NCI-H1694 treated with DMSO at 0.1 percent for 48 hours (cell line): ENCODE measurements around the gene TRPV5.

Experiments
- DNase-seq: peaks from one replicate; lab custom pipeline; 2025; lab: John Stamatoyannopoulos, UW

Gene TRPV5

GRCh38 chr7:142908921-142909890, 24.3 kb downstream of the TRPV5 start:
- DNase-seq, result no peak

GRCh38 chr7:142908290-142908689, 25.3 kb downstream of the TRPV5 start:
- no peak for DNase-seq

- DNase-seq, result no peak
Measured at GRCh38 chr7:142906643-142907042, 26.9 kb downstream of the TRPV5 start.

- no peak for DNase-seq
Measured at GRCh38 chr7:142905759-142906158, 27.8 kb downstream of the TRPV5 start.

- no peak for DNase-seq
Measured at GRCh38 chr7:142904128-142904527, 29.4 kb downstream of the TRPV5 start.

GRCh38 chr7:142901426-142902259, 31.9 kb downstream of the TRPV5 start:
- no peak for DNase-seq

- no peak for DNase-seq
Measured at GRCh38 chr7:142899661-142900060, 33.9 kb downstream of the TRPV5 start.

GRCh38 chr7:142898377-142899170, 35.0 kb downstream of the TRPV5 start:
- DNase-seq, result no peak

- no peak for DNase-seq
Measured at GRCh38 chr7:142897691-142898090, 35.9 kb downstream of the TRPV5 start.

- no peak for DNase-seq
Measured at GRCh38 chr7:142896741-142897379, 36.7 kb downstream of the TRPV5 start.

GRCh38 chr7:142896151-142896550, 37.4 kb downstream of the TRPV5 start:
- no peak for DNase-seq

GRCh38 chr7:142894985-142895593, 38.5 kb downstream of the TRPV5 start:
- DNase-seq, result no peak

GRCh38 chr7:142894112-142894984, 39.2 kb downstream of the TRPV5 start:
- no peak for DNase-seq

- DNase-seq, result no peak
Measured at GRCh38 chr7:142892951-142893350, 40.6 kb downstream of the TRPV5 start.

- no peak for DNase-seq
Measured at GRCh38 chr7:142891490-142892082, 42.0 kb downstream of the TRPV5 start.

GRCh38 chr7:142890874-142891485, 42.6 kb downstream of the TRPV5 start:
- DNase-seq, result no peak

- DNase-seq, result no peak
Measured at GRCh38 chr7:142889816-142890215, 43.7 kb downstream of the TRPV5 start.

GRCh38 chr7:142887282-142888015, 46.1 kb downstream of the TRPV5 start:
- no peak for DNase-seq

GRCh38 chr7:142886866-142887265, 46.7 kb downstream of the TRPV5 start:
- no peak for DNase-seq
